D721Med (cell line): ENCODE results near the gene ATP11B.
"Not testable (repeated sequence)": the region's sequence is repeated elsewhere in the genome, so short reads cannot be mapped to it uniquely, and the experiment has no call there.

Source experiments
- DNase-seq: peaks from one replicate; pipeline ENCODE4 v3.0.0; 2011; ENCODE audit warnings: low spot score; ENCODE audit not compliant: insufficient read length
- FAIRE-seq: peaks from 2 replicates; lab custom pipeline; 2011; peaks lifted over from hg19 to GRCh38; lab: Jason Lieb, UNC
- CTCF ChIP-seq: IDR thresholded peaks from 2 replicates; pipeline ENCODE4 v1.5.1; 2012; ENCODE audit warnings: mild to moderate bottlenecking, control low read depth; ENCODE audit not compliant: insufficient read depth; ENCODE audit errors: missing control alignments

Gene ATP11B

GRCh38 chr3:182837855-182838454, 44.7 kb downstream of the ATP11B start:
- DNase-seq: no peak
- FAIRE-seq: no peak
- TF ChIP-seq CTCF: peak; percentile 41

GRCh38 chr3:182843478-182843877, 50.2 kb downstream of the ATP11B start:
- no peak for DNase-seq
- TF ChIP-seq CTCF: no peak
- peak; percentile 96 for FAIRE-seq

GRCh38 chr3:182848906-182849305, 55.6 kb downstream of the ATP11B start:
- DNase-seq: no peak
- no peak for TF ChIP-seq CTCF
- FAIRE-seq: peak; percentile 93

- FAIRE-seq (no peak), DNase-seq (no peak)
- no peak for TF ChIP-seq CTCF
Measured at GRCh38 chr3:182855076-182855475, 61.8 kb downstream of the ATP11B start.

GRCh38 chr3:182861348-182861747, 68.0 kb downstream of the ATP11B start:
- TF ChIP-seq CTCF: no peak
- FAIRE-seq: no peak
- DNase-seq: no peak

- no peak for TF ChIP-seq CTCF
- FAIRE-seq: no peak
- DNase-seq: no peak
Measured at GRCh38 chr3:182862159-182862860, 69.0 kb downstream of the ATP11B start.

GRCh38 chr3:182869059-182869458, 75.8 kb downstream of the ATP11B start:
- FAIRE-seq: no peak
- TF ChIP-seq CTCF: no peak
- no peak for DNase-seq

- not testable (repeated sequence) for FAIRE-seq, DNase-seq
Measured at GRCh38 chr3:182870917-182871316, 77.6 kb downstream of the ATP11B start.
